H1 (cell line): ENCODE measurements around the gene ZNF256. TPM values are rescaled to one million over a fixed set of nuclear protein-coding genes. Genes with fewer than 3 reads are reported as not detected.
A peak's percentile ranks its signal among the peaks of the same experiment; 100 is the strongest.

Experiments
- CTCF ChIA-PET: fragments of 300-600 bp; sonication (Branson Sonifier 250); formaldehyde crosslinking; loops from one replicate; lab custom pipeline; 2021; ENCODE audit not compliant: partially characterized antibody; lab: Charles Lee
- POLR2A ChIA-PET: fragments of 300-600 bp; sonication (Branson Sonifier 250); formaldehyde crosslinking; loops from one replicate; lab custom pipeline; 2021; ENCODE audit warnings: inconsistent platforms; ENCODE audit not compliant: partially characterized antibody; lab: Charles Lee
- DNase-seq, 2 experiments: peaks; one replicate each; pipeline versions ENCODE4 v3.0.0 to v3.0.0-alpha.2; 2010 to 2022; ENCODE audit warnings: low spot score in 2 of 2, low read depth in 1 of 2, mixed read lengths in 1 of 2
- FAIRE-seq: peaks from 2 replicates; lab custom pipeline; 2011; peaks lifted over from hg19 to GRCh38; lab: Jason Lieb, UNC
- H2AFZ ChIP-seq: 2 replicates; pipeline ENCODE4 v1.8.1; 2012; ENCODE audit warnings: low read length, inconsistent platforms
- H2AK5ac ChIP-seq: 2 replicates; pipeline ENCODE4 v1.6.1; 2013; ENCODE audit warnings: low read depth, low read length
- H2BK120ac ChIP-seq: replicated peaks from 2 replicates; pipeline ENCODE3; 2013; ENCODE audit warnings: low read depth, low read length, inconsistent platforms
- H2BK12ac ChIP-seq: 2 replicates; pipeline ENCODE4 v1.6.1; 2013; ENCODE audit warnings: low read depth, low read length
- H2BK15ac ChIP-seq: 2 replicates; pipeline ENCODE4 v1.6.1; 2013; ENCODE audit warnings: low read length
- H2BK20ac ChIP-seq: 2 replicates; pipeline ENCODE4 v1.6.1; 2013; ENCODE audit warnings: low read length
- H2BK5ac ChIP-seq: 2 replicates; pipeline ENCODE4 v1.6.1; 2013; ENCODE audit warnings: low read depth, low read length
- H3K14ac ChIP-seq: 2 replicates; pipeline ENCODE4 v1.6.1; 2013; ENCODE audit warnings: inconsistent platforms; ENCODE audit not compliant: insufficient read length
- H3K18ac ChIP-seq: 2 replicates; pipeline ENCODE4 v1.6.1; 2013; ENCODE audit warnings: low read length; ENCODE audit errors: extremely low read depth
- H3K23ac ChIP-seq: 2 replicates; pipeline ENCODE4 v1.6.1; 2013; ENCODE audit warnings: inconsistent platforms; ENCODE audit not compliant: insufficient read length
- H3K23me2 ChIP-seq: 2 replicates; pipeline ENCODE4 v1.6.1; 2013; ENCODE audit warnings: low read depth, low read length
- H3K27ac ChIP-seq: 2 replicates; pipeline ENCODE4 v1.6.1; 2011; ENCODE audit warnings: low read depth, low read length, inconsistent platforms
- H3K27me3 ChIP-seq, 4 experiments: replicated peaks in 1 of 4; 1 replicate in 1 of 4; 2 replicates in 3 of 4; pipeline versions ENCODE4 v1.6.1 to v1.8.1; 2011 to 2013; ENCODE audit warnings: low read length in 3 of 4, mild to moderate bottlenecking in 3 of 4, inconsistent platforms in 2 of 4, mixed read lengths in 2 of 4, moderate library complexity in 1 of 4; ENCODE audit not compliant: control insufficient read depth in 3 of 4, insufficient read depth in 3 of 4; ENCODE audit errors: extremely low read depth in 1 of 4
- H3K36me3 ChIP-seq, 4 experiments: 2 replicates each; pipeline versions ENCODE4 v1.6.1 to v1.8.1; 2011 to 2013; ENCODE audit warnings: mild to moderate bottlenecking in 4 of 4, low read length in 3 of 4, moderate library complexity in 2 of 4, control low read depth in 1 of 4, inconsistent platforms in 1 of 4; ENCODE audit not compliant: insufficient read depth in 4 of 4, control insufficient read depth in 2 of 4
- H3K4ac ChIP-seq: replicated peaks from 2 replicates; pipeline ENCODE3; 2013; ENCODE audit warnings: low read length, low read depth, mixed read lengths, inconsistent platforms; ENCODE audit not compliant: insufficient read length
- H3K4me1 ChIP-seq, 4 experiments: replicated peaks in 1 of 4; 1 replicate in 1 of 4; 2 replicates in 3 of 4; pipeline versions ENCODE4 v1.6.1 to v1.8.1; 2011 to 2013; ENCODE audit warnings: low read length in 3 of 4, inconsistent platforms in 2 of 4, mixed read lengths in 1 of 4; ENCODE audit not compliant: insufficient read depth in 4 of 4, control insufficient read depth in 3 of 4
- H3K4me2 ChIP-seq, 2 experiments: 2 replicates each; pipeline versions ENCODE4 v1.6.1 to v1.8.1; 2011 to 2013; ENCODE audit warnings: low read depth in 2 of 2, low read length in 2 of 2, control low read depth in 1 of 2, inconsistent platforms in 1 of 2, mild to moderate bottlenecking in 1 of 2; ENCODE audit not compliant: insufficient read depth in 1 of 2
- H3K4me3 ChIP-seq, 4 experiments: fragments of 200-600, 300-600 bp in 1 of 4; sonication (generic), shearing (Covaris generic), sonication (Bioruptor Twin) in 1 of 4; 2 replicates each; pipeline versions ENCODE4 v1.5.1 to v1.8.1; 2011 to 2016; ENCODE audit warnings: low read length in 4 of 4, low read depth in 3 of 4, control low read depth in 2 of 4, inconsistent platforms in 2 of 4, mild to moderate bottlenecking in 2 of 4, mixed read lengths in 1 of 4, moderate library complexity in 1 of 4; ENCODE audit not compliant: insufficient read depth in 2 of 4; ENCODE audit errors: extremely low read depth in 1 of 4
- H3K56ac ChIP-seq: replicated peaks from 2 replicates; pipeline ENCODE3; 2013; ENCODE audit warnings: low read depth, mild to moderate bottlenecking, mixed read lengths, low read length, inconsistent platforms; ENCODE audit not compliant: insufficient read length
- H3K79me1 ChIP-seq: 2 replicates; pipeline ENCODE4 v1.6.1; 2013; ENCODE audit warnings: low read depth, low read length, control low read depth
- H3K79me2 ChIP-seq, 2 experiments: 2 replicates each; pipeline versions ENCODE4 v1.6.1 to v1.8.1; 2012 to 2013; ENCODE audit warnings: low read length in 2 of 2, mild to moderate bottlenecking in 2 of 2, inconsistent platforms in 1 of 2; ENCODE audit not compliant: insufficient read depth in 2 of 2, control insufficient read depth in 1 of 2
- H3K9ac ChIP-seq, 4 experiments: replicated peaks in 1 of 4; 1 replicate in 1 of 4; 2 replicates in 3 of 4; pipeline versions ENCODE4 v1.6.1 to v1.8.1; 2011 to 2013; ENCODE audit warnings: low read depth in 3 of 4, low read length in 3 of 4, control low read depth in 2 of 4, mild to moderate bottlenecking in 2 of 4, moderate library complexity in 2 of 4, inconsistent platforms in 1 of 4; ENCODE audit errors: extremely low read depth in 1 of 4
- H3K9me3 ChIP-seq, 2 experiments: 2 replicates each; pipeline versions ENCODE4 v1.6.1 to v1.8.1; 2012 to 2013; ENCODE audit warnings: mild to moderate bottlenecking in 2 of 2, moderate library complexity in 2 of 2, control low read depth in 1 of 2, inconsistent platforms in 1 of 2, low read depth in 1 of 2, low read length in 1 of 2, mixed read lengths in 1 of 2; ENCODE audit not compliant: insufficient read depth in 2 of 2
- H4K20me1 ChIP-seq, 2 experiments: replicated peaks in 1 of 2; 2 replicates each; pipeline versions ENCODE3 to v1.8.1; 2011 to 2013; ENCODE audit warnings: inconsistent platforms in 2 of 2, low read length in 2 of 2, mild to moderate bottlenecking in 1 of 2; ENCODE audit not compliant: insufficient read depth in 2 of 2, control insufficient read depth in 1 of 2
- H4K5ac ChIP-seq: 2 replicates; pipeline ENCODE4 v1.6.1; 2013; ENCODE audit warnings: low read length, low read depth, mixed read lengths, inconsistent platforms; ENCODE audit not compliant: insufficient read length
- H4K8ac ChIP-seq: 2 replicates; pipeline ENCODE4 v1.8.0; 2013; ENCODE audit warnings: mild to moderate bottlenecking, moderate library complexity, low read length, inconsistent platforms; ENCODE audit not compliant: insufficient read depth; ENCODE audit errors: extremely low read depth
- H4K91ac ChIP-seq: replicated peaks from 2 replicates; pipeline ENCODE3; 2013; ENCODE audit warnings: low read length, mixed read lengths, inconsistent platforms; ENCODE audit not compliant: insufficient read length
- BCL11A ChIP-seq, 2 experiments: IDR thresholded peaks; one replicate each; pipeline ENCODE4 v1.6.1; 2011; ENCODE audit warnings: low read depth in 2 of 2, low read length in 2 of 2, mild to moderate bottlenecking in 2 of 2
- CBX5 ChIP-seq: fragments of 300-800, 300-1000 bp; sonication (generic); IDR thresholded peaks from 2 replicates; pipeline ENCODE4 v1.7.1; 2016; ENCODE audit warnings: antibody characterized with exemption, low read length, low read depth
- FOSL1 ChIP-seq: IDR thresholded peaks from 2 replicates; pipeline ENCODE4 v1.6.1; 2011; ENCODE audit warnings: mild to moderate bottlenecking, low read depth, low read length, moderate library complexity; ENCODE audit not compliant: insufficient read depth
- JUND ChIP-seq: IDR thresholded peaks from 2 replicates; pipeline ENCODE4 v1.6.1; 2011; ENCODE audit warnings: mild to moderate bottlenecking, improper control_type of control experiment, low read length
- MAFK ChIP-seq: IDR thresholded peaks from 2 replicates; pipeline ENCODE4 v1.6.1; 2012; ENCODE audit warnings: low read depth, mild to moderate bottlenecking, improper control_type of control experiment, low read length
- RBBP5 ChIP-seq: IDR thresholded peaks from 2 replicates; pipeline ENCODE4 v1.7.1; 2012; ENCODE audit warnings: low read depth, mild to moderate bottlenecking, inconsistent platforms, low read length, moderate library complexity, borderline replicate concordance
- SIX5 ChIP-seq: IDR thresholded peaks from 2 replicates; pipeline ENCODE4 v1.6.1; 2011; ENCODE audit warnings: mild to moderate bottlenecking, low read depth, low read length
- SUZ12 ChIP-seq: fragments of 200-600 bp; sonication (generic); IDR thresholded peaks from 2 replicates; pipeline ENCODE4 v1.6.1; 2012; ENCODE audit warnings: mild to moderate bottlenecking, inconsistent platforms, low read length, moderate library complexity, mixed read lengths
- TEAD4 ChIP-seq: IDR thresholded peaks from 2 replicates; pipeline ENCODE4 v1.6.1; 2012; ENCODE audit warnings: low read depth, low read length, inconsistent platforms, mixed read lengths
- WGBS, 2 experiments: shearing (Covaris generic) in 1 of 2; methylation state at CpG; one replicate each; pipeline versions ENCODE4 v1.1.6 to v1.1.7; 2013 to 2015; ENCODE audit warnings: low lambda C conversion rate in 2 of 2, mixed read lengths in 2 of 2, inconsistent platforms in 1 of 2, low coverage in 1 of 2, missing lambda C conversion rate in 1 of 2; ENCODE audit not compliant: insufficient replicate concordance in 2 of 2, insufficient coverage in 1 of 2, insufficient read length in 1 of 2; ENCODE audit errors: extremely low coverage in 1 of 2, missing lambda C conversion rate in 1 of 2; 5-methylcytosine and 5-hydroxymethylcytosine counted together
- polyA plus RNA-seq, 7 experiments: library from polyadenylated mRNA; depleted of rRNA in 3 of 7; stranded (reverse) in 5 of 7; unstranded in 2 of 7; fragments of >200 nt in 5 of 7; fragments of 200-250 nt in 2 of 7; gene quantifications; 1 replicate in 5 of 7; 2 replicates in 1 of 7; 4 replicates in 1 of 7; pipeline versions ENCODE4 v1.2.1 to v1.2.3, GENCODE V29; 2011 to 2013; ENCODE audit warnings: missing spikeins in 2 of 7, mixed read lengths in 2 of 7
- total RNA-seq: library from RNA; stranded (reverse); fragmentation: NEBNext Ultra II Directional; extraction: Animal tissue kit (Norgen Biotek cat#: 25700); gene quantifications from 2 replicates; pipeline ENCODE4 v1.2.1, GENCODE V29; 2021
- TF ChIP-seq, protein P1 (sequence below): IDR thresholded peaks from 2 replicates; pipeline ENCODE4 v1.6.1; 2011; ENCODE audit warnings: low read depth, mild to moderate bottlenecking, low read length; ENCODE audit not compliant: insufficient read depth
- TF ChIP-seq, protein P2 (sequence below): IDR thresholded peaks from 2 replicates; pipeline ENCODE4 v1.6.1; 2012; ENCODE audit warnings: low read length, inconsistent platforms

The ZNF256 gene
- total and polyA plus RNA-seq, 2 of the 8 experiments (the other 6 are each of a cell fraction or from before 2014, with no cell fraction given), result 6.1 to 13.5 TPM

DNA sequence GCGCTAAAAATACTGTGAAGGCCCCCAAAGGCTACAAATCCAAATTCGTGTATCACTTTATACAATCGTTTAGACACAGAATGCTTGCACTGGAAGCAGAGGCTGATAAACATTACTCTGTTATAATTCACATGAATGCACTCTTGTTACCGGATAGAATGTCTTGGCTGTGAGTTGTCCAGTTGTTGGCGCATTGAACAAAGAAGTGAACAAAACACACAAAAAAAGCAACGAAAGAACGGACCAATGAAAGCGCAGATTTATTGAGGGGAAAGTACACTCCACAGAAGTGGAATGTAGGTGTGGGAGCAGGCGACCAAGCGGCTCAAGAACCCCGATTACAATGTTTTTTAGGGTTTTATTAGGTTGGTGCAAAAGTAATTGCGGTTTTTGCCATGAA, 11.8 kb downstream of the ZNF256 start:
- 88% methylated on average over 12 of the region's 12 CpGs; no CpG with 5 or more reads in 1 of the 2 experiments for WGBS, 2 experiments
- H3K27me3 ChIP-seq, result no peaks in the 10 kb centered on the region
- no peak overlapping the region for H3K18ac ChIP-seq
- H3K9me3 ChIP-seq, result 0 out of 4 replicates have a peak, but pooled peaks cover 0 to 3% of the 10 kb centered on the region in 2 experiments
- H3K56ac ChIP-seq, result no peak overlapping the region
- H4K20me1 ChIP-seq, result no peaks in the 10 kb centered on the region
- DNase-seq (no peak), FAIRE-seq (peak; percentile 62)
- H2AK5ac ChIP-seq, result no peak overlapping the region
- H4K5ac ChIP-seq, result no peak overlapping the region
- peaks cover 0 to 6% (median 3%) of the 10 kb centered on the region in 4 experiments; a peak in 4 of 7 replicates for H3K4me1 ChIP-seq
- no peak overlapping the region for H2BK15ac ChIP-seq
- no peak overlapping the region; the same call in 1 of the 2 replicates for H3K27ac ChIP-seq
- no peak overlapping the region for H3K23ac ChIP-seq
- H2AFZ ChIP-seq, result no peak overlapping the region
- H2BK120ac ChIP-seq, result no peak overlapping the region
- no peak overlapping the region for H2BK5ac ChIP-seq
- H3K14ac ChIP-seq, result no peak overlapping the region
- H2BK20ac ChIP-seq, result no peak overlapping the region
- POLR2A ChIA-PET, result interaction anchor here (0.7 to 4.4 kb wide), 27 partner anchors 10 to 268 kb away, joined by 3 to 35 read pairs (median 5); partner anchors contain the start of genes ZNF135, ZNF256, ZNF274 and ZNF329
- peaks cover 6 to 31% (median 16%) of the 10 kb centered on the region in 4 experiments; a peak in 6 of 8 replicates for H3K36me3 ChIP-seq
- H4K91ac ChIP-seq, result no peak overlapping the region
- no peak overlapping the region for H3K4ac ChIP-seq
- no peak overlapping the region for H2BK12ac ChIP-seq
- H3K79me2 ChIP-seq, result peaks cover 4 to 36% of the 10 kb centered on the region in 2 experiments
- peak overlapping the region in 1 of 4 experiments; percentile 94; a peak in 2 of 8 replicates for H3K4me3 ChIP-seq
- H3K23me2 ChIP-seq, result peaks cover 5% of the 10 kb centered on the region
- H3K4me2 ChIP-seq, result peak overlapping the region; percentile 17 to 95; a peak in 2 of 4 replicates
- no peak overlapping the region for H3K9ac ChIP-seq
- CTCF ChIA-PET, result interaction anchor here (1.8 kb wide), 1 partner anchor 19 kb away, joined by 5 read pairs; the partner anchor contains the start of gene ZNF417
- H4K8ac ChIP-seq, result no peak overlapping the region
- peaks cover 10% of the 10 kb centered on the region for H3K79me1 ChIP-seq
- TF ChIP-seq MAFK (no peak), JUND (no peak), RBBP5 (no peak), FOSL1 (no peak), SUZ12 (no peak), SIX5 (no peak), TEAD4 (no peak), BCL11A (IDR thresholded peaks at IDR 0.05; ENCODE audit: low read depth in 2 of 2, low read length in 2 of 2) (no peak), CBX5 (no peak)
- TF ChIP-seq, protein P1, sequence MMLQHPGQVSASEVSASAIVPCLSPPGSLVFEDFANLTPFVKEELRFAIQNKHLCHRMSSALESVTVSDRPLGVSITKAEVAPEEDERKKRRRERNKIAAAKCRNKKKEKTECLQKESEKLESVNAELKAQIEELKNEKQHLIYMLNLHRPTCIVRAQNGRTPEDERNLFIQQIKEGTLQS, result no peak
- TF ChIP-seq, protein P2, sequence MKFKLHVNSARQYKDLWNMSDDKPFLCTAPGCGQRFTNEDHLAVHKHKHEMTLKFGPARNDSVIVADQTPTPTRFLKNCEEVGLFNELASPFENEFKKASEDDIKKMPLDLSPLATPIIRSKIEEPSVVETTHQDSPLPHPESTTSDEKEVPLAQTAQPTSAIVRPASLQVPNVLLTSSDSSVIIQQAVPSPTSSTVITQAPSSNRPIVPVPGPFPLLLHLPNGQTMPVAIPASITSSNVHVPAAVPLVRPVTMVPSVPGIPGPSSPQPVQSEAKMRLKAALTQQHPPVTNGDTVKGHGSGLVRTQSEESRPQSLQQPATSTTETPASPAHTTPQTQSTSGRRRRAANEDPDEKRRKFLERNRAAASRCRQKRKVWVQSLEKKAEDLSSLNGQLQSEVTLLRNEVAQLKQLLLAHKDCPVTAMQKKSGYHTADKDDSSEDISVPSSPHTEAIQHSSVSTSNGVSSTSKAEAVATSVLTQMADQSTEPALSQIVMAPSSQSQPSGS, result no peak
